Measurements from ENCODE around the gene IP6K1. TPM values are rescaled to one million over a fixed set of nuclear protein-coding genes. Genes with fewer than 3 reads are reported as not detected.

IP6K1 gene
- total RNA-seq, 1 experiment from 2014 or later, result 30.6 TPM

- no peak for TF ChIP-seq REST (IDR thresholded peaks at IDR 0.05; ENCODE audit: low read depth)
- TF ChIP-seq ZNF274 (IDR thresholded peaks at IDR 0.05; ENCODE audit: low read depth, low read length), result no peak
- TF ChIP-seq POLR2A (IDR thresholded peaks at IDR 0.05; ENCODE audit: borderline replicate concordance, extremely low read depth, insufficient read depth, insufficient read length), result no peak
- no peak for TF ChIP-seq RAD21 (IDR thresholded peaks at IDR 0.05; ENCODE audit: low read depth)
- no peak for TF ChIP-seq ATF3 (IDR thresholded peaks at IDR 0.05)
These were observed 110.4 kb downstream of the IP6K1 start (continued) for GRCh38 chr3:49675912-49676311.

DNA sequence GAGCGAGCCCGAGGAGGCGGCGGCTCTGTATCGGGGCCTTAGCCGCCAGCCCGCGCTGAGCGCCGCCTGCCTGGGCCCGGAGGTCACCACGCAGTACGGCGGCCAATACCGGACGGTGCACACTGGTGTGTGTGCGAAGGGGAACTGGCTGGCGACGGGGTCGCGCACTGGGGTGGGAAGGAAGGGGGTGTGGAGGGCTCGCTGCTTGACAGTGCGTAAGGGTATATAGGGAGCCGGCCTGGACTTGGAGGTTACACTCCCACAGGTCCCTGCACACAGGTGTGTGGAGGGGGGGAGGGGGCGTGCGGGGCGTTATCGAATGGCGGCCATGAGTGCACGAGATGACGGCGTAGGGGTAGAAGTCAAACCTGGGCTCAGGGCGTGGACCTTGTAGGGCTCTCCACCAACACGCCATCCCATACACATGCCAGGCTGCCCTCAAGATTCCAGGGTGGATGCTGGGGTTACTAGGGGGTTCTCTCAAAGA is 111.8 kb downstream of the IP6K1 start:
- Histone ChIP-seq H2AFZ (ENCODE audit: low read depth, low read length, poor library complexity, severe bottlenecking) (no peak overlapping the region), H3K27me3 (ENCODE audit: insufficient read depth, low read length) (no peaks in the 10 kb centered on the region), H3K9me2 (ENCODE audit: insufficient read depth) (no peaks in the 10 kb centered on the region), H4K20me1 (ENCODE audit: insufficient read depth) (no peaks in the 10 kb centered on the region), H3K4me1 (ENCODE audit: control insufficient read depth in 1 of 2, insufficient read depth in 2 of 2, low read length in 2 of 2) (peaks cover 10 to 32% of the 10 kb centered on the region in 2 experiments; a peak in 3 of 4 replicates), H3K27ac (ENCODE audit: low read depth, low read length) (peak overlapping the region; percentile 98), H3K9ac (ENCODE audit: low read length) (peak overlapping the region; percentile 99), H3K4me3 (replicated peaks in 1 of 2; ENCODE audit: low read depth in 1 of 2, low read length in 2 of 2) (peak overlapping the region; percentile 90 to 98), H3K4me2 (ENCODE audit: low read length) (peak overlapping the region; percentile 99), H3K79me2 (ENCODE audit: insufficient read depth, low read length) (peaks cover 28% of the 10 kb centered on the region), H3K9me3 (ENCODE audit: control insufficient read depth in 1 of 2, insufficient read depth in 1 of 2, low read depth in 1 of 2, low read length in 2 of 2) (no peaks in the 10 kb centered on the region), H3K36me3 (ENCODE audit: control insufficient read depth in 1 of 2, insufficient read depth in 2 of 2, low read length in 2 of 2) (peaks cover 21 to 38% of the 10 kb centered on the region in 2 experiments; a peak in 3 of 4 replicates)
- ChIA-PET RAD21 (ENCODE audit: low non-redundant PET in 1 of 2, low total read pairs in 2 of 2, uncharacterized antibody in 2 of 2, unreplicated experiment in 2 of 2) (interaction anchor here in 1 of 2 experiments (0.9 kb wide), 1 partner anchor 135 kb away, joined by 3 read pairs; no protein-coding TSS in a partner anchor), CTCF (no interaction called here), POLR2A (no interaction called here)
- TSS peak; percentile 41 for BruUV-seq (replicated peaks)
- ATAC-seq (peak; percentile 24), DNase-seq (ENCODE audit: low read depth, low spot score) (no peak)
- TF ChIP-seq, protein P1, sequence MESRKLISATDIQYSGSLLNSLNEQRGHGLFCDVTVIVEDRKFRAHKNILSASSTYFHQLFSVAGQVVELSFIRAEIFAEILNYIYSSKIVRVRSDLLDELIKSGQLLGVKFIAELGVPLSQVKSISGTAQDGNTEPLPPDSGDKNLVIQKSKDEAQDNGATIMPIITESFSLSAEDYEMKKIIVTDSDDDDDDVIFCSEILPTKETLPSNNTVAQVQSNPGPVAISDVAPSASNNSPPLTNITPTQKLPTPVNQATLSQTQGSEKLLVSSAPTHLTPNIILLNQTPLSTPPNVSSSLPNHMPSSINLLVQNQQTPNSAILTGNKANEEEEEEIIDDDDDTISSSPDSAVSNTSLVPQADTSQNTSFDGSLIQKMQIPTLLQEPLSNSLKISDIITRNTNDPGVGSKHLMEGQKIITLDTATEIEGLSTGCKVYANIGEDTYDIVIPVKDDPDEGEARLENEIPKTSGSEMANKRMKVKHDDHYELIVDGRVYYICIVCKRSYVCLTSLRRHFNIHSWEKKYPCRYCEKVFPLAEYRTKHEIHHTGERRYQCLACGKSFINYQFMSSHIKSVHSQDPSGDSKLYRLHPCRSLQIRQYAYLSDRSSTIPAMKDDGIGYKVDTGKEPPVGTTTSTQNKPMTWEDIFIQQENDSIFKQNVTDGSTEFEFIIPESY (IDR thresholded peaks at IDR 0.05; ENCODE audit: extremely low read depth, insufficient replicate concordance, low read length), result no peak
- TF ChIP-seq ATF3 (IDR thresholded peaks at IDR 0.05) (no peak), REST (IDR thresholded peaks at IDR 0.05; ENCODE audit: low read depth) (no peak), POLR2A (IDR thresholded peaks at IDR 0.05; ENCODE audit: borderline replicate concordance, extremely low read depth, insufficient read depth, insufficient read length) (peak; percentile 24), ZFX (IDR thresholded peaks at IDR 0.05) (peak; percentile 75; the same call in 1 of the 2 replicates)
- intact Hi-C loops (cut with micrococcal nuclease), result loop anchor here (1.0 to 5.0 kb wide), 2 partner anchors 45 to 202 kb away; partner anchors contain the start of genes AMIGO3 and DAG1
